ENCODE measurements around the gene GRAP2.

GRAP2 gene

GRCh38 chr22:39941601-39942000 lies 40.7 kb downstream of the GRAP2 start:
- no peak overlapping the region for H3K4me3 ChIP-seq
- no peak overlapping the region for H3K4me2 ChIP-seq
- peaks cover 4% of the 10 kb centered on the region for H3K4me1 ChIP-seq

GRCh38 chr22:39942439-39943230 lies 41.8 kb downstream of the GRAP2 start:
- H4K20me1 ChIP-seq, result no peaks in the 10 kb centered on the region
- TF ChIP-seq Cebpa-rat (IDR thresholded peaks at IDR 0.05), result no peak
- peaks cover 15% of the 10 kb centered on the region for H3K4me1 ChIP-seq
- H3K4me2 ChIP-seq, result no peak overlapping the region
- no peak overlapping the region for H3K9ac ChIP-seq
- H3K9me3 ChIP-seq, result no peaks in the 10 kb centered on the region
- H3K36me3 ChIP-seq, result no peaks in the 10 kb centered on the region
- H3K27ac ChIP-seq, result no peak overlapping the region
- H3K4me3 ChIP-seq, result no peak overlapping the region
- H3K27me3 ChIP-seq, result no peaks in the 10 kb centered on the region

More at GRCh38 chr22:39941601-39942000, 40.7 kb downstream of the GRAP2 start:
- Histone ChIP-seq H4K20me1 (no peaks in the 10 kb centered on the region), H3K9ac (no peak overlapping the region), H3K36me3 (no peaks in the 10 kb centered on the region), H3K9me3 (no peaks in the 10 kb centered on the region), H3K27ac (no peak overlapping the region), H3K27me3 (no peaks in the 10 kb centered on the region)
- TF ChIP-seq Cebpa-rat (IDR thresholded peaks at IDR 0.05), result no peak

GRCh38 chr22:39943337-39943736 lies 42.5 kb downstream of the GRAP2 start:
- Histone ChIP-seq H3K9me3 (no peaks in the 10 kb centered on the region), H4K20me1 (no peaks in the 10 kb centered on the region), H3K4me1 (peaks cover 16% of the 10 kb centered on the region), H3K4me2 (no peak overlapping the region), H3K27ac (no peak overlapping the region), H3K4me3 (no peak overlapping the region), H3K9ac (no peak overlapping the region), H3K36me3 (no peaks in the 10 kb centered on the region), H3K27me3 (no peaks in the 10 kb centered on the region)
- no peak for TF ChIP-seq Cebpa-rat (IDR thresholded peaks at IDR 0.05)

GRCh38 chr22:39943953-39944872 lies 43.3 kb downstream of the GRAP2 start:
- Histone ChIP-seq H3K9ac (no peak overlapping the region), H3K36me3 (no peaks in the 10 kb centered on the region), H4K20me1 (no peaks in the 10 kb centered on the region), H3K9me3 (no peaks in the 10 kb centered on the region), H3K4me1 (peaks cover 16% of the 10 kb centered on the region), H3K27me3 (no peaks in the 10 kb centered on the region), H3K4me2 (no peak overlapping the region), H3K27ac (no peak overlapping the region), H3K4me3 (no peak overlapping the region)
- TF ChIP-seq Cebpa-rat (IDR thresholded peaks at IDR 0.05), result no peak

GRCh38 chr22:39946126-39946502 lies 45.2 kb downstream of the GRAP2 start:
- TF ChIP-seq Cebpa-rat (IDR thresholded peaks at IDR 0.05), result no peak
- Histone ChIP-seq H3K9me3 (no peaks in the 10 kb centered on the region), H4K20me1 (no peaks in the 10 kb centered on the region), H3K4me1 (peaks cover 35% of the 10 kb centered on the region), H3K9ac (no peak overlapping the region), H3K27me3 (no peaks in the 10 kb centered on the region), H3K36me3 (no peaks in the 10 kb centered on the region), H3K4me3 (no peak overlapping the region), H3K27ac (no peak overlapping the region), H3K4me2 (peak overlapping the region; percentile 58; the same call in 1 of the 2 replicates)

- Histone ChIP-seq H3K4me2 (peak overlapping the region; percentile 58), H4K20me1 (no peaks in the 10 kb centered on the region), H3K4me1 (peaks cover 41% of the 10 kb centered on the region), H3K9ac (no peak overlapping the region), H3K27me3 (no peaks in the 10 kb centered on the region), H3K4me3 (no peak overlapping the region), H3K9me3 (no peaks in the 10 kb centered on the region), H3K27ac (no peak overlapping the region), H3K36me3 (no peaks in the 10 kb centered on the region)
- no peak for TF ChIP-seq Cebpa-rat (IDR thresholded peaks at IDR 0.05)
Measured at GRCh38 chr22:39946503-39947219, 45.8 kb downstream of the GRAP2 start.

- no peak for TF ChIP-seq Cebpa-rat (IDR thresholded peaks at IDR 0.05)
- peaks cover 49% of the 10 kb centered on the region for H3K4me1 ChIP-seq
- H3K27me3 ChIP-seq, result no peaks in the 10 kb centered on the region
- no peak overlapping the region for H3K27ac ChIP-seq
- no peaks in the 10 kb centered on the region for H3K9me3 ChIP-seq
- no peak overlapping the region for H3K4me3 ChIP-seq
- peak overlapping the region; percentile 58 for H3K4me2 ChIP-seq
- H4K20me1 ChIP-seq, result no peaks in the 10 kb centered on the region
- H3K9ac ChIP-seq, result no peak overlapping the region
- no peaks in the 10 kb centered on the region for H3K36me3 ChIP-seq
Measured at GRCh38 chr22:39947220-39948216, 46.6 kb downstream of the GRAP2 start.

- Histone ChIP-seq H3K4me1 (peaks cover 58% of the 10 kb centered on the region), H3K36me3 (no peaks in the 10 kb centered on the region), H3K4me3 (no peak overlapping the region), H4K20me1 (no peaks in the 10 kb centered on the region), H3K9ac (no peak overlapping the region), H3K27me3 (no peaks in the 10 kb centered on the region), H3K4me2 (peak overlapping the region; percentile 64), H3K27ac (no peak overlapping the region), H3K9me3 (no peaks in the 10 kb centered on the region)
- no peak for TF ChIP-seq Cebpa-rat (IDR thresholded peaks at IDR 0.05)
Measured at GRCh38 chr22:39949964-39950737, 49.3 kb downstream of the GRAP2 start.
